Breast epithelium (tissue), 3 donors: ENCODE measurements around the gene AMIGO3.

Experiments
- POLR2AphosphoS5 ChIP-seq, 3 donors: sonication (generic); formaldehyde crosslinking; IDR thresholded peaks; one replicate each; pipeline ENCODE4 v1.6.1; 2017; ENCODE audit warnings: antibody characterized with exemption in 3 of 3
- TF ChIP-seq, protein P1 (sequence below), 3 donors: fragments of 450-650 bp; IDR thresholded peaks; one replicate each; pipeline ENCODE4 v1.5.1; 2016 to 2017; ENCODE audit warnings: antibody characterized with exemption in 3 of 3, mild to moderate bottlenecking in 3 of 3, moderate library complexity in 3 of 3

DNA sequence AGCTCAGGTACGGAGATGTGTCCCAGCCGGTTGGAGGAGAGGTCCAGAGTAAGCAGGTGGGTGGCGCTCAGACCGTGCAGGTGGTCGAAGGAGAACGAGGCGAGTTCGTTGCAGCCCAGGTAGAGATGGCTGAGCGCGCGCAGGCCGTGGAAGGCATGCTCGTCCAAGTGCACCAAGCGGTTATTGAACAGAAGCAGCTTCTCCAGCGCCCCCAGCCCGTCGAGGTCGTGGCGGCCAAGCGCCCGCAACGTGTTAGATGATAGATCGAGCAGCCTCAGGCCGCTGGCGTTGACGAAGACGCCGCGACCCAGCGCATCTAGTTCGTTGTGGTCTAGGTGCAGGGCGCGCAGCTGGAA is 648 bp downstream of the AMIGO3 start:
- no peak for TF ChIP-seq POLR2AphosphoS5 (IDR thresholded peaks at IDR 0.05)
- TF ChIP-seq, protein P1, sequence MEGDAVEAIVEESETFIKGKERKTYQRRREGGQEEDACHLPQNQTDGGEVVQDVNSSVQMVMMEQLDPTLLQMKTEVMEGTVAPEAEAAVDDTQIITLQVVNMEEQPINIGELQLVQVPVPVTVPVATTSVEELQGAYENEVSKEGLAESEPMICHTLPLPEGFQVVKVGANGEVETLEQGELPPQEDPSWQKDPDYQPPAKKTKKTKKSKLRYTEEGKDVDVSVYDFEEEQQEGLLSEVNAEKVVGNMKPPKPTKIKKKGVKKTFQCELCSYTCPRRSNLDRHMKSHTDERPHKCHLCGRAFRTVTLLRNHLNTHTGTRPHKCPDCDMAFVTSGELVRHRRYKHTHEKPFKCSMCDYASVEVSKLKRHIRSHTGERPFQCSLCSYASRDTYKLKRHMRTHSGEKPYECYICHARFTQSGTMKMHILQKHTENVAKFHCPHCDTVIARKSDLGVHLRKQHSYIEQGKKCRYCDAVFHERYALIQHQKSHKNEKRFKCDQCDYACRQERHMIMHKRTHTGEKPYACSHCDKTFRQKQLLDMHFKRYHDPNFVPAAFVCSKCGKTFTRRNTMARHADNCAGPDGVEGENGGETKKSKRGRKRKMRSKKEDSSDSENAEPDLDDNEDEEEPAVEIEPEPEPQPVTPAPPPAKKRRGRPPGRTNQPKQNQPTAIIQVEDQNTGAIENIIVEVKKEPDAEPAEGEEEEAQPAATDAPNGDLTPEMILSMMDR (IDR thresholded peaks at IDR 0.05), result no peak
